Endothelial cell of umbilical vein (primary cell): ENCODE results near the gene HOXD8. TPM values are rescaled to one million over a fixed set of nuclear protein-coding genes. Genes with fewer than 3 reads are reported as not detected.

Experiments used
- BruUV-seq: library from RNA; stranded (reverse); fragments of 400-500 nt; replicated peaks from 2 replicates; lab custom pipeline; 2021; lab: Mats Ljungman, UMichigan
- CTCF ChIA-PET: fragments of 300-600, 350-600 bp; sonication (Branson Sonifier 250); formaldehyde crosslinking; loops from one replicate; lab custom pipeline; 2021; ENCODE audit warnings: antibody characterized with exemption, inconsistent platforms; lab: Charles Lee
- POLR2A ChIA-PET: fragments of 300-600, 350-600 bp; sonication (Branson Sonifier 250); formaldehyde crosslinking; loops from one replicate; lab custom pipeline; 2021; ENCODE audit warnings: antibody characterized with exemption, inconsistent platforms; lab: Charles Lee
- DNase-seq: peaks from one replicate; pipeline ENCODE4 v3.0.0-alpha.2; 2011; ENCODE audit warnings: low read depth, low spot score
- FAIRE-seq: peaks from 2 replicates; lab custom pipeline; 2011; peaks lifted over from hg19 to GRCh38; lab: Jason Lieb, UNC
- H2AFZ ChIP-seq: 2 replicates; pipeline ENCODE4 v1.6.0; 2012; ENCODE audit warnings: low read depth, low read length, control low read depth, inconsistent platforms
- H3K27ac ChIP-seq: 2 replicates; pipeline ENCODE4 v1.5.1; 2011; ENCODE audit warnings: low read depth, mild to moderate bottlenecking, control low read depth, low read length, moderate library complexity; ENCODE audit not compliant: insufficient read depth
- H3K27me3 ChIP-seq, 2 experiments: 2 replicates each; pipeline versions ENCODE4 v1.6.0 to v1.6.1; 2011; ENCODE audit warnings: low read length in 2 of 2, mixed read lengths in 1 of 2; ENCODE audit not compliant: control insufficient read depth in 2 of 2, insufficient read depth in 2 of 2
- H3K36me3 ChIP-seq, 2 experiments: 2 replicates in 1 of 2; 3 replicates in 1 of 2; pipeline ENCODE4 v1.5.1; 2011; ENCODE audit warnings: low read length in 2 of 2, mild to moderate bottlenecking in 1 of 2, moderate library complexity in 1 of 2; ENCODE audit not compliant: control insufficient read depth in 2 of 2, insufficient read depth in 2 of 2; ENCODE audit errors: extremely low read depth in 1 of 2
- H3K4me1 ChIP-seq: 3 replicates; pipeline ENCODE4 v1.5.1; 2011; ENCODE audit warnings: mild to moderate bottlenecking, low read length; ENCODE audit not compliant: control insufficient read depth, insufficient read depth; ENCODE audit errors: extremely low read depth
- H3K4me2 ChIP-seq: 2 replicates; pipeline ENCODE4 v1.6.1; 2011; ENCODE audit warnings: low read length, control low read depth, mixed read lengths; ENCODE audit not compliant: insufficient read depth
- H3K4me3 ChIP-seq, 3 experiments: fragments of 200-600 bp in 1 of 3; sonication (generic), shearing (Covaris generic) in 1 of 3; replicated peaks in 1 of 3; 2 replicates each; pipeline ENCODE4 v1.5.1; 2011 to 2016; ENCODE audit warnings: control low read depth in 3 of 3, low read length in 3 of 3, mild to moderate bottlenecking in 2 of 3, inconsistent platforms in 1 of 3, low read depth in 1 of 3, moderate library complexity in 1 of 3; ENCODE audit not compliant: insufficient read depth in 1 of 3
- H3K79me2 ChIP-seq: 2 replicates; pipeline ENCODE4 v1.6.0; 2012; ENCODE audit warnings: low read length, inconsistent platforms; ENCODE audit not compliant: control insufficient read depth, insufficient read depth
- H3K9ac ChIP-seq: replicated peaks from 2 replicates; pipeline ENCODE3; 2011; ENCODE audit warnings: low read length, control low read depth; ENCODE audit not compliant: insufficient read depth; ENCODE audit errors: extremely low read depth
- H3K9me1 ChIP-seq: replicated peaks from 3 replicates; pipeline ENCODE4 v1.6.0; 2011; ENCODE audit warnings: mild to moderate bottlenecking, low read length; ENCODE audit not compliant: control insufficient read depth, insufficient read depth; ENCODE audit errors: extremely low read depth
- H3K9me3 ChIP-seq: replicated peaks from 2 replicates; pipeline ENCODE4 v1.5.1; 2012; ENCODE audit warnings: low read length, inconsistent platforms; ENCODE audit not compliant: control insufficient read depth, insufficient read depth
- H4K20me1 ChIP-seq: replicated peaks from 2 replicates; pipeline ENCODE3; 2011; ENCODE audit warnings: mild to moderate bottlenecking, low read length; ENCODE audit not compliant: control insufficient read depth, insufficient read depth; ENCODE audit errors: extremely low read depth
- CTCF ChIP-seq, 2 donors: IDR thresholded peaks; 1 replicate in 1 of 2; 2 replicates in 1 of 2; pipeline ENCODE4 v1.5.1; 2011; ENCODE audit warnings: low read length in 2 of 2, mild to moderate bottlenecking in 2 of 2, moderate library complexity in 2 of 2, control low read depth in 1 of 2, inconsistent platforms in 1 of 2, low read depth in 1 of 2; ENCODE audit not compliant: insufficient read depth in 1 of 2; ENCODE audit errors: extremely low read depth in 1 of 2
- EZH2 ChIP-seq: IDR thresholded peaks from 2 replicates; pipeline ENCODE4 v1.6.1; 2012; ENCODE audit warnings: borderline replicate concordance, low read depth, mild to moderate bottlenecking, moderate library complexity, low read length, inconsistent platforms; ENCODE audit not compliant: severe bottlenecking
- FOS ChIP-seq: IDR thresholded peaks from 2 replicates; pipeline ENCODE4 v1.6.1; 2011; ENCODE audit warnings: mild to moderate bottlenecking, low read length, moderate library complexity, borderline replicate concordance; ENCODE audit not compliant: insufficient read depth
- GATA2 ChIP-seq: IDR thresholded peaks from 2 replicates; pipeline ENCODE4 v1.7.0; 2011; ENCODE audit warnings: low read depth, mild to moderate bottlenecking, moderate library complexity, mixed read lengths, low read length; ENCODE audit not compliant: insufficient read length, insufficient read depth
- JUN ChIP-seq: IDR thresholded peaks from 2 replicates; pipeline ENCODE4 v1.6.1; 2011; ENCODE audit warnings: borderline replicate concordance, low read depth; ENCODE audit not compliant: insufficient read length, insufficient read depth
- MAX ChIP-seq: IDR thresholded peaks from 2 replicates; pipeline ENCODE4 v1.6.1; 2011; ENCODE audit not compliant: insufficient read depth, insufficient read length
- MYC ChIP-seq: IDR thresholded peaks from one replicate; pipeline ENCODE4 v1.6.1; 2011; ENCODE audit warnings: mild to moderate bottlenecking, low read depth, low read length
- POLR2A ChIP-seq: IDR thresholded peaks from 2 replicates; pipeline ENCODE4 v1.6.1; 2012; ENCODE audit warnings: low read depth, mild to moderate bottlenecking, control low read depth, low read length
- POLR2AphosphoS5 ChIP-seq: IDR thresholded peaks from 2 replicates; pipeline ENCODE4 v1.6.1; 2012; ENCODE audit warnings: low read depth, mild to moderate bottlenecking, control low read depth, low read length, moderate library complexity; ENCODE audit not compliant: insufficient read depth
- dilution Hi-C: fragments of 300-500 bp; cut with MboI; formaldehyde crosslinking; loops from one replicate; pipeline ENCODE4 v1.15.0; 2019; ENCODE audit warnings: low sequenced_read_pairs; ENCODE audit not compliant: extremely low pct_ligation_motif_present
- intact Hi-C: fragments of 100-400 bp; cut with micrococcal nuclease; formaldehyde crosslinking; loops from one replicate; pipeline ENCODE4 v1.10.0; 2022
- polyA plus RNA-seq, 4 experiments: library from polyadenylated mRNA; depleted of rRNA in 3 of 4; stranded (reverse) in 3 of 4; unstranded in 1 of 4; fragments of >200 nt; gene quantifications; 2 replicates each; pipeline versions ENCODE4 v1.2.1 to v1.2.3, GENCODE V29; 2011 to 2012; ENCODE audit warnings: missing spikeins in 1 of 4
- total RNA-seq: library from RNA; stranded (reverse); gene quantifications from 2 replicates; pipeline ENCODE4 v1.2.3, GENCODE V29; 2021

Gene HOXD8
- total and polyA plus RNA-seq, 2 donors (not counting 3 experiments of a cell fraction or from before 2014, with no cell fraction given), result 6.4 to 15.6 TPM

GRCh38 chr2:176174382-176174823, 44.9 kb downstream of the HOXD8 start:
- CTCF ChIA-PET, result interaction anchor here (0.7 to 3.5 kb wide), 5 partner anchors 11 to 478 kb away, joined by 3 to 20 read pairs (median 4); no protein-coding TSS in a partner anchor
- BruUV-seq, result no TSS peak
- Histone ChIP-seq H3K4me3 (no peak overlapping the region), H3K9me1 (no peaks in the 10 kb centered on the region), H3K9me3 (no peaks in the 10 kb centered on the region), H3K79me2 (no peaks in the 10 kb centered on the region), H3K4me1 (peaks cover 20% of the 10 kb centered on the region), H3K4me2 (no peak overlapping the region), H3K9ac (no peak overlapping the region), H2AFZ (no peak overlapping the region), H4K20me1 (no peaks in the 10 kb centered on the region), H3K36me3 (no peaks in the 10 kb centered on the region), H3K27me3 (no peaks in the 10 kb centered on the region), H3K27ac (no peak overlapping the region)
- intact Hi-C loops (no loop called here), dilution Hi-C loops (no loop called here)
- TF ChIP-seq JUN, result no peak
- TF ChIP-seq GATA2, result no peak
- TF ChIP-seq FOS, result no peak
- no peak for TF ChIP-seq MAX
- TF ChIP-seq POLR2A, result no peak
- no peak for TF ChIP-seq CTCF (IDR thresholded peaks at IDR 0.05; ENCODE audit: extremely low read depth in 1 of 2, insufficient read depth in 1 of 2, low read depth in 1 of 2, low read length in 2 of 2)
- no peak for TF ChIP-seq POLR2AphosphoS5
- TF ChIP-seq MYC, result no peak
- TF ChIP-seq EZH2, result no peak
- FAIRE-seq (no peak), DNase-seq (no peak)
- POLR2A ChIA-PET, result no interaction called here
